ENCODE measurements around the gene OR6X1. TPM values are rescaled to one million over a fixed set of nuclear protein-coding genes. Genes with fewer than 3 reads are reported as not detected.

Gene OR6X1, protein sequence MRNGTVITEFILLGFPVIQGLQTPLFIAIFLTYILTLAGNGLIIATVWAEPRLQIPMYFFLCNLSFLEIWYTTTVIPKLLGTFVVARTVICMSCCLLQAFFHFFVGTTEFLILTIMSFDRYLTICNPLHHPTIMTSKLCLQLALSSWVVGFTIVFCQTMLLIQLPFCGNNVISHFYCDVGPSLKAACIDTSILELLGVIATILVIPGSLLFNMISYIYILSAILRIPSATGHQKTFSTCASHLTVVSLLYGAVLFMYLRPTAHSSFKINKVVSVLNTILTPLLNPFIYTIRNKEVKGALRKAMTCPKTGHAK
- total RNA-seq (2014; rRNA removed; shearing (Covaris generic); ENCODE audit: low replicate concordance): not detected in 2 replicates

DNA sequence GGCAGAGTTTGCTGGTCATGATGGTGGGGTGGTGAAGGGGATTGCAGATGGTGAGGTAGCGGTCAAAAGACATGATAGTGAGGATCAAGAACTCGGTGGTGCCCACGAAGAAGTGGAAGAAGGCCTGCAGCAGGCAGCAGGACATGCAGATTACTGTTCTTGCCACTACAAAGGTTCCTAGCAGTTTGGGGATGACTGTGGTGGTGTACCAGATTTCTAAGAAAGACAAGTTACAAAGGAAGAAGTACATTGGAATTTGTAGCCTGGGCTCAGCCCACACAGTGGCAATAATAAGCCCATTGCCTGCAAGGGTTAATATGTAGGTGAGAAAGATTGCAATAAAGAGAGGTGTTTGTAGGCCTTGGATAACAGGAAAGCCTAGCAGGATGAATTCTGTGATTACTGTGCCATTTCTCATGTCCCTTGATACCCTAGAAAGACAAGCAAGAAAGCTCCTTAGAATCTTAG, at the start of gene OR6X1:
Gene OR6X1, minus strand, starts transcription at position 418 of the 468 bp plus-strand sequence. Its CDS starts 0 bp downstream, at position 418.
- Histone ChIP-seq H3K4me3 (no peak within 1 kb of the TSS), H3K36me3 (no peaks in the 10 kb centered on the region), H3K27me3 (no peaks in the 10 kb centered on the region; the same call in 1 of the 2 replicates), H3K9me3 (no peaks in the 10 kb centered on the region)
- no peak for DNase-seq

DNA sequence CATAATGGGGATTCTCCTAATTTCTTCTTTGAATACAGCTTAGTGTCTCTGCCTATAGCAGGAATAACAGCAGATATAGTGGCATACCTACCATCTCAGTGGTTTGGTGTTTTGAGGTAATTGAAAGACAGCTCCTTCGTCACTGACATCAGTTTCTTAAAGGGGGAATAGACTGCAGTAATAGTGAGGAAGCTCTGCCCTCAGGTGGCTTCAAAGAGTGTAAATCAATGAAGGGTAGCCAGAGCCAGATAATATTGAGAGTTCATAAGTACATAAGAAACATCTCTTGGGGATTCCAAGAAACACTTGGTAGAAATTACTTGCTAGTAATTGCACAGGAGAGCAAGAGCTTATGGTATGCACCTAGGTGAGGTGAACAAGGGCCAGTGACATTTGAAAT, 47.4 kb upstream of the OR6X1 start:
- no peaks in the 10 kb centered on the region; the same call in 1 of the 2 replicates for H3K27me3 ChIP-seq

DNA sequence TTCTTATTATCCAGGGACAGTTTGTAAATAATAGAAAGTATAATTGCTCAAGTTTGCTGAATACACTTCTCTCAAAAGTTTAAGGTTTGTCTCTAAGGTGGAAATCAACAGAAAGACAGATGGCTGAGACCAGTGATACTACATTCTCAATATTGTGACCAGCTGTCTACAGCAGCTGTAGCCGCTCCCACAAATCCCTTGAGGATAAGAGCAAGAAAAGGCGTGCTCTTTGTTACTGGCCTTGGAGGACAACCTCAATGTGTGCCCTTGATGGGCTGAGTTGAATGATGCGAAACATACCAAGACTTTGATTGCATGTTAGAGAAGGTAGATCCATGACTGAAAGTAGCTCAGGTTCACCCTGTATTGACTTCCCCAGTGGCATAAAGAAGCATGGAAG, 45.7 kb upstream of the OR6X1 start:
- H3K27me3 ChIP-seq: no peaks in the 10 kb centered on the region
- no peak overlapping the region for H3K4me3 ChIP-seq
- no peak for DNase-seq
- no peaks in the 10 kb centered on the region for H3K36me3 ChIP-seq
- H3K9me3 ChIP-seq: no peaks in the 10 kb centered on the region

More for the DNA sequence above, 47.4 kb upstream of the OR6X1 start:
- Histone ChIP-seq H3K9me3 (no peaks in the 10 kb centered on the region), H3K4me3 (no peak overlapping the region), H3K36me3 (no peaks in the 10 kb centered on the region)
- no peak for DNase-seq

DNA sequence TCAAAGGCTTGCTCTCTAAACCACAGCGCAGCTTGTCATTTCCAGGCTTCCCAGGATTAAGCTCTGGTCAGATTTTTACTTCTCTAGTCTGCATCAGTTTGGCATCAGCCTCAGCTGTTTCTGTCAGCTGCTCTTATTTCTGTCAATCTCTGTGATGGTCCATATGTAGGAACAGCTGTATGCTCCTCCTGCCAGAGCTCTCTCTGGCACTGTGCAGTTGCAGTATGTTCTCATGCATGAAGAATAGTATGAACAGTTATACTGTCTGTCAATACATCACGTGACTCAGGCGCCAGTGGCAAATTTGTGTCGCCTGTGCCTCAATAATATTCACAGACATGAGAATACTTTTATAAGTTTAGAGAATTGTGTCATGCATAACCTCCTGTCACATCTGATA, 45.1 kb upstream of the OR6X1 start:
- Histone ChIP-seq H3K27me3 (no peaks in the 10 kb centered on the region), H3K4me3 (no peak overlapping the region), H3K9me3 (no peaks in the 10 kb centered on the region), H3K36me3 (no peaks in the 10 kb centered on the region)
- DNase-seq: no peak

DNA sequence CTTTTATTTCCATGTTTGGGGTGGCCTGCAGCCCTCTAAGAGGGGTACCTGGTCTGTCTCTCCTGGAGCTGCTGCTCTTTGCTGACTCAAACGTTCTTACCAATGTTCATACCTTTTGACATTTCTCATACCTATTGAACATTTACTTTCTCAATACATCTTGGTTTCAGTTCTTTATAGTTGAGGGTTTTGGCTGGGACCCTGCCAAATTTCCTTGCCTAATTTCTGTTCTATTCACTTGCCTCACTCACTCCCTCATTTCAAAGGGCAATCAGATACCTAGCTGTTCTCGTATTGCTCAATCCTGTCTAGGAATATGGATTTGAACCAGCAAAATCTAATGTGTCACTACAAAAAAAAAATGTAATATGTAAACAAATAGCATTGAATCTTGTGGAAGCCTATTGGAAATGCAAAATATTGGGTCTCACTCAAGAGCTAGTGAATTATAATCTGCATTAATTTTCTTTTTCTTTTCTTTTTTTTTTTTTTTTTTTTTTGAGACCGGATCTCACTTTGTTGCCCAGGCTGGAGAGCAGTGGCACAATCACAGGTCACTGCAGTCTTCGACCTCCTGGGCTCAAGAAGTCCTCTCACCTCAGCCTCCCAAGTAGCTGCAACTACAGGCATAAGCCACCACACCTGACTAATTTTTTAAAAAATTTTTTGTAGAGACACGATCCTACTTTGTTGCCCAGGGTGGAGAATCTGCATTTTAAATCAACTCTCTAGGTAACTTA, 44.4 kb upstream of the OR6X1 start:
- no peak overlapping the region for H3K4me3 ChIP-seq
- H3K36me3 ChIP-seq: no peaks in the 10 kb centered on the region
- no peaks in the 10 kb centered on the region for H3K9me3 ChIP-seq
- DNase-seq: no peak
- no peaks in the 10 kb centered on the region for H3K27me3 ChIP-seq

DNA sequence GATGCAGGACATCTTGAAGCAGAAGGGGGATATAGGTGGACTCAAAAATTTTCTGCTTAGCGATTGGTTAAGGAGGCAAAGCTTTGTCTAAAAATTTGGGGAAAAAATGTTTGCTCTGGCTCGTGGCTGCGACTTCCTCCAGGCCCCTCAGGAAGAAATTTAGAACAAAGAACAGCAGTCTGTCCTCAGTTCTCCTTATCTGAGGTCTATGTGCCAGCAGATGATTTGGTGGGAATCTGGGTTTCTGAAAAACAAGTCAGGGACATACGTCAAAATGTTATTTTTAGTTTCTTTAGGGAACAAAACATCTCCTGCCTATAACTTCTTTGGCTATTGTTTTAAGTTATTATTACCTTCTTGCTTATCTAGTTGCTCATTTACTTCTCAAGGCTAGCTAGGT, 43.8 kb upstream of the OR6X1 start:
- Histone ChIP-seq H3K27me3 (no peaks in the 10 kb centered on the region), H3K9me3 (no peaks in the 10 kb centered on the region), H3K36me3 (no peaks in the 10 kb centered on the region), H3K4me3 (no peak overlapping the region)
- no peak for DNase-seq

DNA sequence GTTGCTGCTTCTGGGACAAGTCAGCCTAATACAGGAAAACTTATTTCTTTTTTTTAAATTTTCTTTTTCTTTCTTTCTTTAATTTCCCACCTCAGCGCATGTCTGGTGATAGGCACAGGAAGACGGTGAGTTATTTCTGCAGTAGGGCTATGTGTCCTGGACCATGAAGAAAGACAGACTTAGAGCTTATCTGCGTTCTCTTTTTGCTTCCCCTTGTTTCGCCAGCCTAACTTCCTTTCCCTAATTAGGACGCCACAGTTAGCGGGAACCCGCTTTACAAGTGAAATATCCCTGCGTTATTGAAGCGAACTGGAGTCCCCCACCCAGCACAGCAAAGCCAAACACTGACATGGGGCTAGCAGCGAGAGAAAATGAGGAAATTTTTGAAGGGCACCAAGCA, 43.2 kb upstream of the OR6X1 start:
- no peaks in the 10 kb centered on the region for H3K36me3 ChIP-seq
- H3K4me3 ChIP-seq: no peak overlapping the region
- DNase-seq: no peak
- H3K27me3 ChIP-seq: no peaks in the 10 kb centered on the region
- no peaks in the 10 kb centered on the region for H3K9me3 ChIP-seq

DNA sequence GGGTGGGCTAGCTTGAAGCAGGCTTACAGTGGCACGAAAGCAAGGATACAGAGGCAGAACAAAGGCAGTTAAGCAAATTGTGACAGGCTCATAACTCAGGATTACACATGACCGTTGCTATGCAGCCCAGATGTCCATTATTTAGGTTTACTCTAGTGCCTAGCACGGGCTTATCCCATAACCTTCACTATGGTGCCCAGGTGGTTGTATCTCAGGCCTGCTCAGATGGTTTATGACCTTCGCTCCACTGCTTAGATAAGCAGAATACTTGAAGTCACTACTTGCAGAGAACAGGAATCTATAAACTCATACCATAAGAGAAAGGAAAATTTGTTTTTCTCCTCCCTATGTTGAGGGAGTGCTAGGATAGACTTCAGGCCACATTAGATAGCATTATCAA, 42.8 kb upstream of the OR6X1 start:
- Histone ChIP-seq H3K27me3 (no peaks in the 10 kb centered on the region), H3K4me3 (no peak overlapping the region), H3K36me3 (no peaks in the 10 kb centered on the region), H3K9me3 (no peaks in the 10 kb centered on the region)
- DNase-seq: no peak

DNA sequence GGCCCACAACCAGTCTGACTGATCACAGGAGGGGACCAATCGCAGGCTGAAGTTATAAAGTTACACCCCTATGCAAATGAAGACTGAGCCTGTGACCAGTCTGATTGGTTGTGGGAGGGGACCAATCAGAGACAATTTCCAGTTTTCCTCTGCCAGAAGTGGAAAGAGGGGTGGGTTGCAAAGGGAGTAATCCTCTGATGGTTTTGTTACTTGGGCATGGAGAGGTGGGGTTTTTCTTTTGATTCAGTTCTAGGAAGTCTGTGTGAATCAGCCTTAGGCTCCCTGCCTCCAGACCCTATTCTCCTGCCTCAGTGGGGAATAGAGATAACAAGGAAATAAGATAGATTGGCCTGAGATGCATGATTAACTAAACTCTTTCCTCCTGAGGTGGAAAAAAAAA, 41.9 kb upstream of the OR6X1 start:
- no peaks in the 10 kb centered on the region for H3K27me3 ChIP-seq
- no peaks in the 10 kb centered on the region for H3K9me3 ChIP-seq
- H3K4me3 ChIP-seq: no peak overlapping the region
- DNase-seq: no peak
- no peaks in the 10 kb centered on the region for H3K36me3 ChIP-seq

DNA sequence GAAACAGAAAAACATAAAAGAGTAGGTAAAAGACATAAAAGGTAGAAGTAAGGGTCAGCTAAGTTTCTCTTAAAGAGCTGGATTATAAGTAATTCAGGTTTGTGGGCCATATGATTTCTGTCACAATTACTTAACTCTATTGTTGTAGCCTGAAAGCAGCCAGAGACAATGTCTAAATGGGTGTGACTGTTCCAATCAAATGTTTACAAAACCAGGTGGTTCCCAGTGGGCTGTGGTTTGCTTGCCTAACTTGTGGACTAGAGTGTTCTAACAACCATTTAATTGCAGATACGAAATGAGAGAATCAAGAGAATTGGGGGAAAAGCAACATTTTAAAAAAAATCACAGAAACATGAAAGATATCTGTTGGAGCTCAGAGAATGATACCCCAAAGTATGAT, 29.2 kb upstream of the OR6X1 start:
- H3K9me3 ChIP-seq: no peaks in the 10 kb centered on the region
- H3K4me3 ChIP-seq: no peak overlapping the region
- peaks cover 3% of the 10 kb centered on the region; the same call in 1 of the 2 replicates for H3K27me3 ChIP-seq
- DNase-seq: no peak
- no peaks in the 10 kb centered on the region for H3K36me3 ChIP-seq

DNA sequence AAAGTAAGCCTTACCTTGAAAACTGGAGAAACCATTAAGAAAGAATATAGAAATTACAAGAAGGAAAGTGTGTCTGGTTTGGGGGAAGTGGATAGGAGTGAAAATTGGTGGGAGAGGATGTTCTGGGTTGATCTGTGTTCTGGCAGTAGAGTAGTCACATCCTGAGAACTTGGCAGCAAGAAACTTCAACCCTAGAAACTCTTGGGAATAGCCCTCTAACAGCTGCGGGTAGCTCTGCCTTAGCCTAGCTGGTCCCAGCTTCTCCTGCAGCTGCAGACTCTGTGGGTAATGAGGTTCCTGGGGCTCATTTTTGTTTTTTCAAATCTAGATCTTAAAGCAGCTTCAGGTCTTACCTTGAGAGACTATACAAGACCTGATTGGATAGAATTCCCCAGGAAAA, 24.2 kb upstream of the OR6X1 start:
- Histone ChIP-seq H3K27me3 (no peaks in the 10 kb centered on the region), H3K9me3 (no peaks in the 10 kb centered on the region), H3K4me3 (no peak overlapping the region), H3K36me3 (no peaks in the 10 kb centered on the region)
- no peak for DNase-seq

DNA sequence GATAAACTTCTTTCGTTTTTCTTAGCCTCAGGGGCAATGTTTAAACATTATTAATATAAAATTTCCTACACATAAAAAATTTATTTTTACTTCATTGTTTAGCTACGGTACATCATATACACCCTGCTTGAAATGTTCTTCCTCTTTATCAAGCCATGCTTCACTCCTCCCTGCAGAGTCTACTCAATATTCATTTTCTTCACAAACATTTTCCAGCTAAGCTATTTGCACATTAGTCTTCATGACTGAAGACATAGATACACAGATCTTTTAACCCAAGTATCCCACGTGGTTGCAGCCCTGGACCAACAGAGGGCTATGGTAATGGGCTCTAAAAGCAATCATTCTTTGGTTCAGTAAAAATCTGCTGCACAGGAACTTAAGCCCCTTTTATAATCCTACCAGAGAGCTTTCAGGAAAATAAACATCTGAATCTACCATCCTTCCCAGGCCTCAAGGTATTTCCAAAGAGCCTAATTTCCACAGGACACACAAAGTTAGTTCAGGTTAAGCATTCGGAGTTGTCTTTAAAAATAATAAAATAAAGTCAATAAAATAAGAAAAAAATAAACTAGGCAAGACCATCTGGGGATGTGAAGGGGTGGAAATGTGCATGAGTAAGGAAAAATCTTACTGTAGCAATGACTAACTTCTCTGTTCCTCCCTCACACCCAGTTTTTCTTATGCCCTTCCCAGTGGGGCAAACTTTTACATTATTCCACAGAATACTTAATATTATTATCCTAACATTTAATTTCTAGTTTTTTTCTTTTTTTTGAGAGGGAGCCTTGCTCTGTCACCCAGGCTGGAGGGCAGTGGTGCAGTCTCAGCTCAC, 21.6 kb upstream of the OR6X1 start:
- Histone ChIP-seq H3K27me3 (no peaks in the 10 kb centered on the region), H3K4me3 (no peak overlapping the region), H3K9me3 (no peaks in the 10 kb centered on the region), H3K36me3 (no peaks in the 10 kb centered on the region)
- no peak for DNase-seq

DNA sequence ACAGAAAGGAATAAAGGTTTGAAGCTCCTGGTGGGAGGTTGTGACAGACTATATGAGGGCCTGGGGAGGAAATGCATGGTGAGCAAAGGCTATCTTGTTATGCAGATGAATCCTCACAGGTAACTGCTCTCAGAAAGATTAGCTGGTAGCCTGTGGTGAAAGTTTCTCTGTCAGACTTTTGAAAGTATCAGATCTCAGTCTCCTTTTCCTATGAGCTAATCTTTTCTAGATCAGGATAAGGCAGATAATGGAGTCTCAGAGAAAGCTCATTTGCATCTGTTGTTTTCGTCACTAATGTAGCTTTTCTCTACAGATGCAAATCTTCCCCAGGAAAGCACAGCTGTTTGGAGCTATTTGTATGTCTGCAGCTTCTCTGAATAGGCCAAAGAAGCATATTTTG, 21.0 kb upstream of the OR6X1 start:
- Histone ChIP-seq H3K4me3 (no peak overlapping the region), H3K36me3 (no peaks in the 10 kb centered on the region), H3K27me3 (no peaks in the 10 kb centered on the region), H3K9me3 (no peaks in the 10 kb centered on the region)
- no peak for DNase-seq

DNA sequence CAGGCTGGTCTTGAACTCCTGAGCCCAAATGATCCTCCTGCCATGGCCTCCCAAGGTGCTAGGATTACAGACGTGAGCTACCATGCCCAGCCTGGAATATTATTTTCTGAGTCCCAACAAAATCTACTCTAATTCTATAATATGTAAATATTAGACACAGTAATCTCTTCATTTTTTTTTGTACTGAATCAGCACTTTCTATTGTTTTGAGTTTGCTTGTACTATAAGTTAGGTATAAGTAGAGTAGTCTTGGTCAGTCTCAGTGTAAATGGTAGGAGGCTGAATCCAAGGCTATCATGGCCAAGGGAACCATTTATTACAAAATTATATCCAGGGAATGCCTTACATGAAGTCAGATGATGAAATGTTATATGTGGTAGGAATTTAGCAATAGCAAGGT, 19.6 kb upstream of the OR6X1 start:
- Histone ChIP-seq H3K27me3 (peaks cover under 1% of the 10 kb centered on the region; the same call in 1 of the 2 replicates), H3K4me3 (no peak overlapping the region), H3K36me3 (no peaks in the 10 kb centered on the region), H3K9me3 (no peaks in the 10 kb centered on the region)
- DNase-seq: no peak

DNA sequence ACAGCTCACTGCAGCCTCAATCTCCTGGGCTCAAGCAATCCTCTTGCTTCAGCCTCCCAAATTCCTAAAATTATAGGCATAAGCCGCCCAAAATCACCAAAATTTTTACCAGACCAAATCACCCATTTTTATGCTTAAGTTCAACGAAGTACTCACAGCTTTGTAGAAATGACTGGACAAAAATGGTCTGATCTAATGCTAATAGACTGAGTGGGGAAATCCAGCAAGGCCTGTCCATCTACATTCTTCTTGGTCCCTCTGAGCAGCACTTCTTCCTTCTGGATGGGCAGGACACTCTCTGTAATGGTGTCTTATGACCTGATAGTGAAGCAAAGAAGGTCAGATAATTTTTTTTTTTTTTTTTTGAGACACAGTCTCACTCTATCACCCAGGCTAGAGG, 18.7 kb upstream of the OR6X1 start:
- H3K9me3 ChIP-seq: no peaks in the 10 kb centered on the region
- no peaks in the 10 kb centered on the region for H3K36me3 ChIP-seq

DNA sequence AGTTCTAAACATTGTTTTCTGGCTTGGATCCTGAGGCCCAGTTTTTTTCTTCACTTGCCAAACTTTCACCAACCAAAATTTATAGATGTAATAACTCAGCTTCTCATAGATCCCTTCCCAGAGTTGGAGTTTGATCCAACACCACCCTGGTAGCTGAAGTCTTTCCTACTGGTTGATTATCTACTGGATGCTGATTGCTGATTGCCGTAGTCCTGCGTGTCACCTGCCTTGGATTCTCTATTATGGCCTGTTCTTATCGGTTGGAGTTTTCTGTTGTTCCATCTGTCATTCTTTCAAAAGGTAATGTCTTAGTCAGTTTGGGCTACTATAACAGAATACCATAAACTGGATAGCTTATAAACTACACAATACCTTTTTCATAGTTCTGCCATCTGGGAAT, 17.3 kb upstream of the OR6X1 start:
- Histone ChIP-seq H3K4me3 (no peak overlapping the region), H3K27me3 (peaks cover 2% of the 10 kb centered on the region; the same call in 1 of the 2 replicates), H3K9me3 (no peaks in the 10 kb centered on the region), H3K36me3 (no peaks in the 10 kb centered on the region)
- no peak for DNase-seq

More for the DNA sequence above, 18.7 kb upstream of the OR6X1 start:
- H3K27me3 ChIP-seq: peaks cover 2% of the 10 kb centered on the region; the same call in 1 of the 2 replicates
- DNase-seq: no peak
- H3K4me3 ChIP-seq: no peak overlapping the region

DNA sequence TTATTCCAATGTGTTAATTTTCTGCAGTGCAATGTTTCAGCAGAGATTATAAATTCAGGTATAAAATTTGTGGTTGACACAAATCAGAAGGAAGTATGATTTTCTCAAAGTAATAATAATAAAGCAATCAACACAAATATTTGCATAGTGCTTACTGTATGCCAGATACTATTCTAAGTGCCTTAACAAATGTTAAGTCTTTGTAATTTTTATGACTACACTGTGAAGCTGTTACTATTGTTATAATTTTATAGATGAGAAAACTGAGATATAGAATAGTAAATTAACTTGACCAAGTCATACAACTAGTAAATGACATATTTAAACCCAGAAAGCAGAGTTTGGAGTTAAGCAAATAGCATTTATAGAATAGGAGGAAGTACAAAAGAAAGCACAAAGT, 16.4 kb upstream of the OR6X1 start:
- Histone ChIP-seq H3K4me3 (no peak overlapping the region), H3K27me3 (peaks cover 2% of the 10 kb centered on the region; the same call in 1 of the 2 replicates), H3K9me3 (no peaks in the 10 kb centered on the region), H3K36me3 (no peaks in the 10 kb centered on the region)
- no peak for DNase-seq

Data from MG63 (cell line).